Activated T-helper 1 cell treated with anti-CD3 and anti-CD28 coated beads, Interleukin-12 subunit alpha, Interleukin-12 subunit beta, Interleukin-2, Interleukin-4 antibody, amounts not matched to agents 30 ng/mL and 10 ng/mL and 1 ng/mL, durations not matched to agents 14 hours and 24 hours and 36 hours (primary cell): ENCODE results near the gene MED12L. TPM values are rescaled to one million over a fixed set of nuclear protein-coding genes. Genes with fewer than 3 reads are reported as not detected.

Experiments used
- DNase-seq: peaks from one replicate; pipeline ENCODE4 v3.0.0; 2021; ENCODE audit warnings: low spot score
- H3K27ac Mint-ChIP-seq: one replicate; pipeline ENCODE4 v1.8.0; 2021; ENCODE audit warnings: mild to moderate bottlenecking, mixed read lengths
- H3K27me3 Mint-ChIP-seq: one replicate; pipeline ENCODE4 v1.8.0; 2022; ENCODE audit warnings: mild to moderate bottlenecking, moderate library complexity, mixed read lengths; ENCODE audit not compliant: insufficient read depth
- H3K36me3 Mint-ChIP-seq: one replicate; pipeline ENCODE4 v1.8.0; 2021; ENCODE audit warnings: low read depth, mixed read lengths
- H3K4me1 Mint-ChIP-seq: one replicate; pipeline ENCODE4 v1.8.0; 2021; ENCODE audit warnings: low read depth, mixed read lengths
- H3K4me3 Mint-ChIP-seq: one replicate; pipeline ENCODE4 v1.8.0; 2021; ENCODE audit warnings: mild to moderate bottlenecking, moderate library complexity, mixed read lengths
- H3K9me3 Mint-ChIP-seq: one replicate; pipeline ENCODE4 v1.8.0; 2021; ENCODE audit warnings: mixed read lengths
- intact Hi-C: fragments of 100-400 bp; cut with micrococcal nuclease; formaldehyde crosslinking; loops from one replicate; pipeline ENCODE4 v1.15.1; 2024
- total RNA-seq: library from RNA; stranded (reverse); gene quantifications from 2 replicates; pipeline ENCODE4 v1.2.3, GENCODE V29; 2022

Gene MED12L
- total RNA-seq, 1 donor from 2014 or later, result 5.1 TPM

GRCh38 chr3:151290673-151291072, 205.2 kb downstream of the MED12L start:
- DNase-seq, result no peak
- Mint-ChIP-seq H3K36me3 (no peaks in the 10 kb centered on the region), H3K9me3 (no peaks in the 10 kb centered on the region), H3K4me1 (peaks cover 3% of the 10 kb centered on the region), H3K4me3 (no peak overlapping the region), H3K27me3 (peaks cover 14% of the 10 kb centered on the region), H3K27ac (no peak overlapping the region)
- intact Hi-C loops, result loop anchor here (1.0 to 5.0 kb wide), 4 partner anchors 37 to 627 kb away; no protein-coding TSS in a partner anchor

GRCh38 chr3:151293127-151293526, 207.7 kb downstream of the MED12L start:
- Mint-ChIP-seq H3K27me3 (peaks cover 14% of the 10 kb centered on the region), H3K9me3 (no peaks in the 10 kb centered on the region), H3K4me3 (no peak overlapping the region), H3K27ac (no peak overlapping the region), H3K36me3 (no peaks in the 10 kb centered on the region), H3K4me1 (no peaks in the 10 kb centered on the region)
- intact Hi-C loops, result loop anchor here (5.0 kb wide), 1 partner anchor 624 kb away; no protein-coding TSS in a partner anchor
- no peak for DNase-seq

GRCh38 chr3:151296226-151296625, 210.8 kb downstream of the MED12L start:
- H3K27ac Mint-ChIP-seq, result no peak overlapping the region
- H3K36me3 Mint-ChIP-seq, result no peaks in the 10 kb centered on the region
- peaks cover 1% of the 10 kb centered on the region for H3K4me1 Mint-ChIP-seq
- H3K9me3 Mint-ChIP-seq, result no peaks in the 10 kb centered on the region
- peaks cover 9% of the 10 kb centered on the region for H3K27me3 Mint-ChIP-seq
- intact Hi-C loops, result no loop called here
- no peak for DNase-seq
- no peak overlapping the region for H3K4me3 Mint-ChIP-seq

GRCh38 chr3:151297429-151297828, 212.0 kb downstream of the MED12L start:
- Mint-ChIP-seq H3K9me3 (no peaks in the 10 kb centered on the region), H3K4me1 (peaks cover 12% of the 10 kb centered on the region), H3K27me3 (peaks cover 7% of the 10 kb centered on the region), H3K36me3 (no peaks in the 10 kb centered on the region), H3K27ac (no peak overlapping the region), H3K4me3 (no peak overlapping the region)
- intact Hi-C loops, result no loop called here
- DNase-seq, result no peak

- no peak for DNase-seq
- Mint-ChIP-seq H3K4me1 (peaks cover 25% of the 10 kb centered on the region), H3K27me3 (peaks cover 7% of the 10 kb centered on the region), H3K27ac (no peak overlapping the region), H3K36me3 (no peaks in the 10 kb centered on the region), H3K9me3 (no peaks in the 10 kb centered on the region), H3K4me3 (no peak overlapping the region)
- intact Hi-C loops, result no loop called here
Measured at GRCh38 chr3:151299006-151299405, 213.5 kb downstream of the MED12L start.

- no peaks in the 10 kb centered on the region for H3K9me3 Mint-ChIP-seq
- H3K27me3 Mint-ChIP-seq, result peaks cover 7% of the 10 kb centered on the region
- no peak overlapping the region for H3K4me3 Mint-ChIP-seq
- peaks cover 37% of the 10 kb centered on the region for H3K4me1 Mint-ChIP-seq
- intact Hi-C loops, result loop anchor here (10.0 kb wide), 1 partner anchor 974 kb away; no protein-coding TSS in a partner anchor
- no peak for DNase-seq
- H3K36me3 Mint-ChIP-seq, result no peaks in the 10 kb centered on the region
- no peak overlapping the region for H3K27ac Mint-ChIP-seq
Measured at GRCh38 chr3:151300539-151300938, 215.1 kb downstream of the MED12L start.

- no peak for DNase-seq
- H3K4me1 Mint-ChIP-seq, result peaks cover 50% of the 10 kb centered on the region
- H3K9me3 Mint-ChIP-seq, result no peaks in the 10 kb centered on the region
- peak overlapping the region; percentile 5 for H3K27ac Mint-ChIP-seq
- intact Hi-C loops, result loop anchor here (1.0 to 10.0 kb wide), 2 partner anchors 17 to 973 kb away; no protein-coding TSS in a partner anchor
- no peak overlapping the region for H3K4me3 Mint-ChIP-seq
- peaks cover 7% of the 10 kb centered on the region for H3K27me3 Mint-ChIP-seq
- no peaks in the 10 kb centered on the region for H3K36me3 Mint-ChIP-seq
Measured at GRCh38 chr3:151301787-151302186, 216.3 kb downstream of the MED12L start.

GRCh38 chr3:151303751-151304150, 218.3 kb downstream of the MED12L start:
- no peak overlapping the region for H3K4me3 Mint-ChIP-seq
- no peaks in the 10 kb centered on the region for H3K36me3 Mint-ChIP-seq
- peaks cover 63% of the 10 kb centered on the region for H3K4me1 Mint-ChIP-seq
- no peak for DNase-seq
- no peaks in the 10 kb centered on the region for H3K9me3 Mint-ChIP-seq
- H3K27ac Mint-ChIP-seq, result no peak overlapping the region
- H3K27me3 Mint-ChIP-seq, result peaks cover 3% of the 10 kb centered on the region
- intact Hi-C loops, result loop anchor here (2.0 to 10.0 kb wide), 3 partner anchors 17 to 1389 kb away; no protein-coding TSS in a partner anchor

- no peaks in the 10 kb centered on the region for H3K9me3 Mint-ChIP-seq
- intact Hi-C loops, result loop anchor here (1.0 to 10.0 kb wide), 9 partner anchors 11 to 1388 kb away; partner anchors contain the start of genes GPR87 and SIAH2
- H3K4me1 Mint-ChIP-seq, result peaks cover 63% of the 10 kb centered on the region
- peak overlapping the region; percentile 70 for H3K27ac Mint-ChIP-seq
- peaks cover 3% of the 10 kb centered on the region for H3K27me3 Mint-ChIP-seq
- peak overlapping the region; percentile 5 for H3K4me3 Mint-ChIP-seq
- no peak for DNase-seq
- no peaks in the 10 kb centered on the region for H3K36me3 Mint-ChIP-seq
Measured at GRCh38 chr3:151305060-151305774, 219.8 kb downstream of the MED12L start.

GRCh38 chr3:151305775-151306151, 220.3 kb downstream of the MED12L start:
- DNase-seq, result no peak
- Mint-ChIP-seq H3K27me3 (peaks cover 3% of the 10 kb centered on the region), H3K27ac (peak overlapping the region; percentile 70), H3K4me3 (peak overlapping the region; percentile 5), H3K9me3 (no peaks in the 10 kb centered on the region), H3K36me3 (no peaks in the 10 kb centered on the region), H3K4me1 (peaks cover 63% of the 10 kb centered on the region)
- intact Hi-C loops, result loop anchor here (1.0 to 10.0 kb wide), 9 partner anchors 11 to 1387 kb away; partner anchors contain the start of genes GPR87 and SIAH2

GRCh38 chr3:151306168-151306810, 220.8 kb downstream of the MED12L start:
- peak overlapping the region; percentile 70 for H3K27ac Mint-ChIP-seq
- intact Hi-C loops, result loop anchor here (5.0 to 10.0 kb wide), 4 partner anchors 519 to 969 kb away; partner anchors contain the start of gene SIAH2
- H3K9me3 Mint-ChIP-seq, result no peaks in the 10 kb centered on the region
- no peaks in the 10 kb centered on the region for H3K36me3 Mint-ChIP-seq
- peaks cover 3% of the 10 kb centered on the region for H3K27me3 Mint-ChIP-seq
- peaks cover 61% of the 10 kb centered on the region for H3K4me1 Mint-ChIP-seq
- peak overlapping the region; percentile 5 for H3K4me3 Mint-ChIP-seq
- DNase-seq, result no peak

- Mint-ChIP-seq H3K9me3 (no peaks in the 10 kb centered on the region), H3K27ac (no peak overlapping the region), H3K36me3 (no peaks in the 10 kb centered on the region), H3K4me3 (no peak overlapping the region), H3K27me3 (peaks cover 3% of the 10 kb centered on the region), H3K4me1 (peaks cover 53% of the 10 kb centered on the region)
- intact Hi-C loops, result loop anchor here (5.0 to 10.0 kb wide), 4 partner anchors 520 to 968 kb away; partner anchors contain the start of gene SIAH2
- no peak for DNase-seq
Measured at GRCh38 chr3:151307131-151307530, 221.7 kb downstream of the MED12L start.
